Stimulated activated CD8-positive, alpha-beta memory T cell treated with anti-CD3 and anti-CD28 coated beads, Interleukin-15, amount 100 ng/mL, for 48 hours (primary cell): ENCODE results near the gene FCSK.
"Not testable (repeated sequence)": the region's sequence is repeated elsewhere in the genome, so short reads cannot be mapped to it uniquely, and the experiment has no call there.

Experiments
- DNase-seq, 2 donors: peaks; one replicate each; pipeline ENCODE4 v3.0.0-alpha.2; 2020; ENCODE audit warnings: low read depth in 2 of 2

FCSK gene

DNA sequence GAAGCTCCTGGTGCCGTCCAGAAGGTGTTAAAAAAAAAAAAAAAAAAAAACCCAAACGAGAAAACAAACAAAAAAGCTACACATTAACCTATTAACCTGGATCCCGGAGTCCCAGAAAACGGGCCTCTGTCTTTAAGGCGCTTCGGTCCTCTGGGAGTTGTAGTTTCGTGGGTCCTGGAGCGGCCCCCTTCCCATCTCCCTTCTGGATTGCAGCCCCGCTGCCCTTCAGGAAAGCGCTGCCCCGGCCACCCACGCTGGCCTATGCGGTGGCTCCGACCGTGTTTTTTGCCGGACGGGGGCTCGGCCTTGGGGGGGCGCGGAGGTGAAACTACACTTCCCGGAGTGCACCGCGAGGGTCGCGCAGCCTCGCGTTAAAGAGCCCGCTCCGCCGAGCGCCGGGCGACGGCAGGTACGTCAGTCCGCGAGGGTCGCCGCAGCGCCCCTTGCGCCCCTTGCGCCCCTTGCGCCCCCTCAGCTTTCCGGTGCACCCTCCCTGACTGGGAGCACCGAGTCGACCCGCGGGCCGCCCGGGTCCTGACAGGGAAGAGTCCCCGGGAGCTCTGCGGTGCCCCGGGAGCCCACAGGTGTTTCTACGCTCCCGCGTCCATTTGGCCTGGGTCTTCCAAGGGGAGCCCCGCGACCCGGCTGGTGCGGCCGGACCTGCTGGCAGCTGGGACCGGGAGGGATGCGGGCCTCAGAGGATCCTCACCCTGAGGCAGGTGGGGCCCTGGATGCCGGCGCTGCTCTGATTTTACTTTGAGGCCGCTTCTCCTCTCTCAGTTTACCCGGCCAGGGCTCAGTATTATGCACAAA, at the start of gene FCSK:
TSS of gene FCSK (plus strand) at position 374 of the 813 bp plus-strand sequence. CDS start 8,596 bp downstream, outside the sequence.
- DNase-seq: peak; percentile 34 to 46

DNA sequence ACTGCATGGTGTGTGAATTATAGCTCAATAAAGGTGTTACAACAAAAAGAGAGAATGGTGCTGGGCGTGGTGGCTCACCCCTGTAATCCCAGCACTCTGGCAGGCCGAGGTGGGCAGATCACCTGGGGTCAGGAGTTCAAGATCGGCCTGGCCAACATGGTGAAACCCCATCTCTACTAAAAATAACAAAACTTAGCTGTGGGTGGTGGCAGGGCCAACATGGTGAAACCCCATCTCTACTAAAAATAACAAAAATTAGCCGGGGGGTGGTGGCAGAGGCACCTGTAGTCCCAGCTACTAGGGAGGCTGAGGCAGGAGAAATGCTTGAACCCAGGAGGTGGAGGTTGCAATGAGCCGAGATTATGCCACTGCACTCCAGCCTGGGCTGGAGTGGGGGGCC, 48.3 kb upstream of the FCSK start:
- DNase-seq: not testable (repeated sequence)

- no peak for DNase-seq
These were observed 46.6 kb upstream of the FCSK start for GRCh38 chr16:70407811-70408274.

- DNase-seq: no peak
These were observed 43.7 kb upstream of the FCSK start for GRCh38 chr16:70410734-70411133.

- no peak for DNase-seq
These were observed 42.0 kb upstream of the FCSK start for GRCh38 chr16:70412385-70412784.

DNA sequence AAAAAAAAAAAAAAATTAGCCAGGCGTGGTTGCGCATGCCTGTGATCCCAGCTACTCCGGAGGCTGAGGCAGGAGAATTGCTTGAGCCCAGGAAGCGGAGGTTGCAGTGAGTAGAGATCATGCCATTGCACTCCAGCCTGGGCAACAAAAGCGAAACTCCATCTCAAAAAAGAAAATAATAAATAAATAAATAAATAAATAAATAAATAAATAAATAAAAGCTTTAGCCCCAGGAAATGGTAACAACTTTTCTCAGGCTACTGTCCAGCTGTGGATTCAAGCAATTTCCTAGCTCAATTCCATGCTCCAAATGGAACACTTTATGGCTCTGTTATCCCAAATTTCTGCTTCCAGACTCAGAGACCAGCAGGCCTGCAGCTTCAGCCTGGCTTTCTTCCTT, 40.8 kb upstream of the FCSK start:
- not testable (repeated sequence) for DNase-seq

DNA sequence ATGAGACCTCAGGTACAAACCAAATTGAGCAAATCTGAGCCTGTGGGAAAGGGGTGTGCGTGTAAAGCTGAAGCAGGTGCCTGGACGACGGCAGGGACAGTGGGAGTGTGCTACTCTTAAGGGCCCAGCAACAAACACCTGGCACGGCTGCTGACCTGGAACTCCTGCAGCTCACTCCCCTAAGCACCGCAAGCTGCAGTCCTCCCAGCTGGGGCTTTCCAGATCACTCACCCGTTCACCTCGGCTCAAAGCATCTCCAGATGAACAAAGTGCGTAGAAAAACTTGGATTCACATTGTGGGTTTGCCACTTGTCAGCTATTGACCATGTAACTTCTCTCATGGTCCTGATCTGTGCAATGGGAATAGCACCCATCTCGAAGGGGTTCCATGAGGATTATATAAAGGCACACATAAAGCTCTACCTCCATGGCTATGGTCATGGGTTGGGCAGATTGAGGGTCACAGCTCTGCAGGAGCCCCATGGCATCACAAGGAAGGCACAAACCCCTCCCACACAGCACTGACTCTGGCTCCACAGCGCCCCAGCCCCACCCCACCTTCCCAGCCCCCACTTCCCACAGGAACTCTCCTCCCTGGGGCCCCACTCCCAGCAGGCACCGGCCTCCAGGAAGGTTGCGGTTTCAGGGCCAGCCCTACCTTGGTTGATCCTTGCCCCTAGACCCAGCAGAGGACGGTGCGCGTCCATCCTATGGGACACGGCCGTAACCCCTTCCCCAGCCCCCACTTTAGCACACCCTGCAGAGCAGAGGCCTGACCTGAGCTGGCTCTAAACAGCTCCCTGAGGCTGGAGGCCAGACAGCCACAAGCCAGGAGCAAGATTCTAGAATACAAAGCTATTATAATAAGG, 37.4 kb upstream of the FCSK start:
- no peak for DNase-seq

- no peak for DNase-seq
These were observed 36.7 kb upstream of the FCSK start for GRCh38 chr16:70417661-70418060.

DNA sequence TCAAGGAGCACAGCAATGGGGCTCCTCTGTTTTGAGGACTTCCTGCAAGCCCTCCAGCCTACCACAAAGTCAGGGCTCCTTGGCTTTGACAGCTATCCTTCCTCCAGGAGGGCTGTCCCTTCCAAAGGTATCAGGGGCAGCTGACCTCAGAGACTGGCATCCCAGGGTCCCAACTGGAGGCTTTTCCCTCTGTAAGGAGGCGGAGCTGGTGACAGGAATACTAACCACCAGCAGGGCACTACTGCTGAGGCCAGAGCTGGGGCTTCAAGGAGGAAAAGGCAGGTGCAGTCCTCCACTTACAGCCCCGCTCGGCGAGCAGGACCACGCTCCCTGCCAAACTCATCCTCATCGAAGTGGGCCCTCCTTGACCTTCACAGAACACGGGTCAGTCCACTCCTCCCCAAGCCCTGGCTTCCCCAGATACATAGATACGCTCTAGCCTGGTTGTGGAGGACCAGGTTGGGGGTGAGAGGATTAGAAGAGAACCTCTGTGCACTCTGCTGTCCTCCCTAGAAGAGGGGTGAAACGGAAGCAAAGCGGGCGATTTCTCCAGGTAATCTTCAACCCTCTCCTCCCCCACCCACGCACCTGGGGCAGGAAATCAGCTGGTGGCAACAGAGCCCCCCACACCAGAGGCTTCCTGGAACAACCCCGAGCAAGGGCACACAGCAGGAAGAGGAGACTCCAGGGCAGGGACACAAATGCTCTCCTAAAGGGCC, 36.0 kb upstream of the FCSK start:
- DNase-seq: no peak

DNA sequence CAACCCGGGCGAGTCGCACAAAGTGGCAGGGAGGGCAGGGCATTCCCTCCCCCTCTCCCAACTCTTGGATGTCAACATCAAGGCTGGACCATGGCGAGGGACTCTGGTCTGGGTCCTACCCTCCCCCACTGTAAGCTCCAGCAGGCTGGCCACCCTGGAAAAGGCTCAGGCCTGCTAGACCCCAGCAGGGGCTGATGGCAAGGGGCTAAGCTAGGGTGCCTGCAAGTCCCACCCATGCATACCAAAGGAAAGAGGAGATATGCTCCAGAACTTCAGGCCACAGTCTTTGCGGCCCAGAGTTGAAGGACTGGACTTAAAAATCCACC, 35.4 kb upstream of the FCSK start:
- no peak for DNase-seq

GRCh38 chr16:70419384-70420327, 34.7 kb upstream of the FCSK start:
- no peak for DNase-seq

DNA sequence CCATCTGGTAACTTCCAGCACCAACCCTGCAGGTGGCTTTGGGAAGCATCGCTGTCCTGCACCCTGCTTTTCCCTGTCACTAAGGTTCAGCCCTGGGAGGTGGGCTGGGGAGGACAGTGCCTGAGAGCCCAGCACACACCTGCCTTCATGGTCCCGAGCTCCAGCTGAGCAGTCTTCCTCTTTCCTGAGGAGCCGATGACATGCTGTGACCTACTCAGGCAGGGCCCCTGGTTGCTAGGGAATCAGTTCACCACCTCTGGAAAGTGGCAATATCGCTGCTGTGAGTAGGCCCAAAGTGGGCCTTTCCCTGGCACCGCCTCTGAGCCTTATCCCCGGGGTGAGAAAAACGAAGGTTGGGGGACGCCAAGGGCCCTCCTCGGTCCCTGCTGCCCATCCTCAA, 33.4 kb upstream of the FCSK start:
- no peak for DNase-seq

- no peak for DNase-seq
These were observed 32.7 kb upstream of the FCSK start for GRCh38 chr16:70421473-70422311.

DNA sequence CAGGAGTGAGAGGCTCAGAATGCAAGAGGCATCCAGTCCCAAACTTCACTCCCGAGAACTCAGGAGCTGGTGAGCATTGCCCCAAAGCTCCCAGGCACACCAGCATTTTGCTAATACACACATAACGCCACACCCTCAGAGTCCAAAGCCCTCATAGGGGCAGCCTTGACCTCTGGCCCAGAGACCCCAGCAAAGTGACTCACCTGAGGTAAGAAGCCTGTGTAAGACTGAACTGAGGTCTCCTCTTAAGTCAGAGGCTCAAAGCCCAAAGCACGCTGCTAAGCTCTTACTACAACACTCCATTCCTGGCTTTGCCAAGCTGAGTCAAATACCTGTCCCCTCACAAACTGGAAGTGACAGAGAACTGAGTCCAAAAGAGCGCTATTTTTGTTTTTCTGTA, 31.9 kb upstream of the FCSK start:
- no peak for DNase-seq

- DNase-seq: no peak
These were observed 26.6 kb upstream of the FCSK start for GRCh38 chr16:70427786-70428177.

DNA sequence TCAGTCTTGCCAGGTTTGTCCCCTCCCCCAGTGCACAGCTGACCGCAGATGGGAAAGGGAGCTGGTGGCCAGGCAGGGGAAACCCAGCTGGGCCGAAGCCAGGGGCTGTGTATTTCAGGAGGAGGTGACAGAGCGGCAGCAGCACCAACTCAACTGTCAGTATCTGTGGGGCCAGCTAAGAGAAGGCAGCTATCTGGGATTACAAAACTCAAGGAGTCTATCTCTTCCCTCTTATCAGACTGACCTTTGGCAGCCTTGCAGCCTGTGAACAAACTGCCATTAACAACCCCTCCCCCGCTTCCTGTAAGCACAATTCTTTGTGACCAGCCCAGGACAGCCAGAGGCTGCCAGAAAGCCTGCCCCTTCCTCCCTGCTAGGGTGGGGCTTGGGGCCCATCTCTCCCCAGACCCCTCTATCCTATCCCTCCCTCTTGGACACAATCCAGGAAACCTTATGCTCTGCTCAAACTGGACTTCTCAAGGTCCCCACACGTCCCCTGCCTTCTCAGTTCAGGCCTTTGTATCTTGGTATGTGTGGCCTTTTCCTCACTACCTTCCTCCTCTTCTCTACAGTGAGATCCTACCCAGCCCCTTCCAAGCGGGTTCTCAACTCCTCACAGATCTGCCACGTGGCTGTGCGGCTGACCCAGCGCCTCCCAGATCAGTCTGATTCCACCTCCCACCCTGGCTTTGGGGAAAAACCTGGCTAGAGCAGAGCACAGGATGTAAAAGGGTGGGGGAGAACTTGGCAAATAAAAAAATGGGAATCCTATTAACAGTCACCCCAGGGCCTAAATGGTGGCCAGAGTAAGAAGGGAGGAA, 26.0 kb upstream of the FCSK start:
- peak; percentile 65 to 79 for DNase-seq

DNA sequence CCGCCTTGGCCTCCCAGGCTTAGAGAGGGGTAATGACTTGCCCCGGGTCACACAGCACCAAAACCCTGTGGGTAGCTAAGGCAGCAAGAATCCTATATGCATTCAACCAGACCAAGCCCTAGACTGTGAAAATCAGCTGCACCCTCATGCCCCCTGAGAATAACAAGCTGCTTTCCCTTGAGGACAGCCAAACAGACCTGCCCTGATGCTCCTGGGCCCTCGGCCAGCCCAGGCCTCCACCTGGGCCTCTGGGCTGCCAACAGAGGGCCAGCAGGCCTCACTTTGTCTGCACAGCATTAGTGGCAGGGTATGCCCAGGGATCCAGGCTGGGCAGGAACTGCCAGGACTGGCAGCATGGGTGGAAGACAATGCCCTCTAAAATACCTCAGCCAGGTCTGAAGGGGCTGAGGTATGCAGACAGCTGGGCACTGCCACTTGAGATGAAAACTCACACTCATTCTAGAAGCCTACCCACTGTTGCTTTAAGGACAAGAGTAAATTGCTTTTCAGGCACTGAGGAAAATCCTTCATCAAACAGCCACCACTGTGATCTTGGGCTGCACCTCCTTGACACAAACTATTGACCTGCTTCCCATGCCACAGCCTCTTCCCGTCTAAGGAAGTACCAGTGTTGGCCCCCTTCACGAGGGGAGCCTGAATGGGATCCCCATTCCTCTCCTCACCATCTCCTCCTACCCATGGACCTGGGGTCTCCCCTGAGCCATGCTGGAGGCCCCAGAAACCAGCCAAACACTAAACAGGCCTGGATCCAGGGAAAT, 24.3 kb upstream of the FCSK start:
- DNase-seq: no peak
